GM18508 (cell line): ENCODE results near the gene FGD3.

Source experiments
- ATAC-seq: cut with Tn5 transposase; IDR thresholded peaks from one replicate; pipeline ENCODE4 v1.9.1; 2021; ENCODE audit warnings: moderate number of reproducible peaks; ENCODE audit not compliant: insufficient read depth, unreplicated experiment

FGD3 gene

DNA sequence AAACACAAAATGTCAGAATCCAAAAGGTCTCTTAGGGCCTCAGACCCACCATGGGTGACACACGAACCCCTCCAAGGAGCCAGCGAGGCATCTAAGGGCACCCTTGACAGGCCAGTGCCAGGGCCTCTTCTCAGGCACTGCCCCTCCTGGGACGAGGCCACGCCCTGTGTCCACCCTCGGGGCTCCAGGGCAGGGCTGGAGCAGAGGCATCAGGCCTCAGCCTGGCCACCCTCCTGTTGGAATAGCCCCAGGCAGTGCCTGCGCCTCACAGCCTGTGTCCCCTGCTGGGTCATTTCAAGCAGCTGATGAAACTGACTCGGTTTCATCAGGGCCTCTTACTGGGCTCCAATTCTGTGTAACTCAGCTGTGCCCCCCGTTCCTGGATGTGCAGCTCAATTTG, 78.4 kb downstream of the FGD3 start:
- ATAC-seq, result no peak

DNA sequence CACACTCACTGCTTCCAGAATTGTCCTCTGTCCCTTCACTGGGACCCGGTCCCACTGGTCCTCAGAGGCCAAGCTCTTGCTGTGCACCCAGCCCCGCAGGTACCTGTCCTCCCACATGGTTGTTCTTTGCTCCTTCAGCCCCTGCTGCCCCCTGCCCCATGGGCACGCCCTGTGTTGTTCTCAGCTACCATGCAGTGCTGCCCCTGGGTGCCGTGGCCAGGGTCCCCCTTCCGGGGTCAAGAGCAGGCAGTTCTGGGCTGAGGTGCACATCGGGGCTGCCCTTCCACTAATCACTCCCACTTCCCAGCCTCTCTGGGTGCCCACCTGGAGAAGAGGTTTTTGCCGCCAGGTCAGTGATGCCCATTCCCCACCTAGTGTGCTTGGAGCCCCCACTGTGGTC, 79.3 kb downstream of the FGD3 start:
- ATAC-seq, result no peak

GRCh38 chr9:93027750-93028149, 80.4 kb downstream of the FGD3 start:
- ATAC-seq, result no peak

GRCh38 chr9:93028448-93029006, 81.2 kb downstream of the FGD3 start:
- ATAC-seq, result no peak

- no peak for ATAC-seq
Observed at GRCh38 chr9:93030642-93031628, 83.6 kb downstream of the FGD3 start.

- ATAC-seq, result no peak
Observed at GRCh38 chr9:93031629-93032430, 84.5 kb downstream of the FGD3 start.

GRCh38 chr9:93032545-93032944, 85.2 kb downstream of the FGD3 start:
- ATAC-seq, result no peak

DNA sequence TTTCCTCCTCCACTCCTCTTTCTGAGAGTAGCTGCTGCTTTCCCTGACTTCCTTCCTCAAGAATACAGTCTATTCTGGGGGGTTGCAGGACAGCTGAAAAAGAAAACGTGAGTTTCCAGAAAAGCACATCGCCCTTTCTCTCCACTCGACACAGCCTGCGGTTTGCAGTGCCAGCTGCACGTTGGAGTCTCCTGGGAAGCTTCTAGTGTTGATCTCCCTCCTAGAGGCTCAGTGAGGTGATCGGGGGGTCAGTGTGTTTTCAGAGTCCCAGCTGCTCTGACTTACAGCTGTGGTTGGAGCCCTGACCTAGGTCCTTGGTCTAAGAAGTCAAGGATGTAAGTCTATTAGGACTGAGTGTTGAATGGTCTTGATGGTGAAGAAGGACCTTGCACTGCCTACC, 86.2 kb downstream of the FGD3 start:
- no peak for ATAC-seq

DNA sequence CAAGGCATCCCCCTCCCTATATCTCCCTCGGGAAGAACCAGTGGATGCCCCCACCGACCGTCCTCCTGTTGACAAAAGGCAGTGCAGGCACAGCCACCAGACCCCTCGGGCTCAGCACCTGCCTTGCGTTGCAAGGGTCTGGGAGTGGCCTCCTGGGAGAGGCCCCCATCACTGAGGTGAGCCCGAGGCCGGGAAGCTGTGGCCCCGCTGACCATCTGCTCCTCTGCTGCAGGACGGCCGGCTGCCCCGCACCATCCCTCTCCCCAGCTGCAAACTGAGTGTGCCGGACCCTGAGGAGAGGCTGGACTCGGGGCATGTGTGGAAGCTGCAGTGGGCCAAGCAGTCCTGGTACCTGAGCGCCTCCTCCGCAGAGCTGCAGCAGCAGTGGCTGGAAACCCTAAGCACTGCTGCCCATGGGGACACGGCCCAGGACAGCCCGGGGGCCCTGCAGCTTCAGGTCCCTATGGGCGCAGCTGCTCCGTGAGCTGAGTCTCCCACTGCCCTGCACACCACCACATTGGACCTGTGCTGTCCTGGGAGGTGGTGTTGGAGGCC, 87.9 kb downstream of the FGD3 start:
- no peak for ATAC-seq

- ATAC-seq, result no peak
Observed at GRCh38 chr9:93035821-93036351, 88.6 kb downstream of the FGD3 start.

- ATAC-seq, result no peak
Observed at GRCh38 chr9:93036887-93037475, 89.7 kb downstream of the FGD3 start.

GRCh38 chr9:93037476-93037971, 90.2 kb downstream of the FGD3 start:
- no peak for ATAC-seq

DNA sequence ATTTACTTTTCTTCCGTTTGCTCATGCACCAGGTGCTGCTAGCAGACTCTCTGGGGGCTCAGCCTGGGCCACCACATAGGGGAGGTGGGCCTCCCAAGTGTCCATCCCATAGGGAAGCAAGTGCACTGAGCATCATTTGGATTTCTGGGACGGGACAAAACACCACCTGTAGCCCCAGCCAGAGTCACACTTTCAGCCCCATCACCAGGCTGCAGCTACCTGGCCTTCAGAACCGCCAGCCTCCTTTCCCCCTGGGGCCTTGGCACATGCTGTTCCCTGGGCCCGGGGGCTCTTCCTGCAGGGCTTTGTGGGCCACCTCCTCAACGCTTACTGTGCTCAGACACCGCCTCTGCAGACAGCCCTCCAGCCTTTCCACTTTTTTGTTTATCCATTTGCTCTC, 91.6 kb downstream of the FGD3 start:
- ATAC-seq, result no peak

- no peak for ATAC-seq
Observed at GRCh38 chr9:93039456-93039855, 92.1 kb downstream of the FGD3 start.

DNA sequence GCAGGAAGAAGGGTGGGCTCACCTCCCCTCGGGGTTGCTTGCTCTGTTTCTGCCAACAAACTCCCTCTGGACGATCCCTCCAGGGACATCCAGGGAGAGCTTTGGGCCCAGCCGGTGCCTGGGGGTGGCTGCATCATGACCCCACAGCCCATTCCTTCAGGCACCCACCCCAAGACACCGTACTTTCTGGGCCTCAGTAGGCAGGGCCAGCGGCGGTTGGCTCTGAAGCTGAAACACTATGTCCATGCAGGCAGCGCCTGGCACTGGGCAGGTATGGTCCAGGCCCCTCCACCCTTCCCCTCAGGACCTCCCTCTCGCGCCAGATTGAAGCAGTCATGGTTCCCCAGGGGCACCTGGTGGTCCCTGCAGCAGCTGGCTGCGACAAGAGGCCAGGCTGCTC, 92.7 kb downstream of the FGD3 start:
- ATAC-seq, result no peak

DNA sequence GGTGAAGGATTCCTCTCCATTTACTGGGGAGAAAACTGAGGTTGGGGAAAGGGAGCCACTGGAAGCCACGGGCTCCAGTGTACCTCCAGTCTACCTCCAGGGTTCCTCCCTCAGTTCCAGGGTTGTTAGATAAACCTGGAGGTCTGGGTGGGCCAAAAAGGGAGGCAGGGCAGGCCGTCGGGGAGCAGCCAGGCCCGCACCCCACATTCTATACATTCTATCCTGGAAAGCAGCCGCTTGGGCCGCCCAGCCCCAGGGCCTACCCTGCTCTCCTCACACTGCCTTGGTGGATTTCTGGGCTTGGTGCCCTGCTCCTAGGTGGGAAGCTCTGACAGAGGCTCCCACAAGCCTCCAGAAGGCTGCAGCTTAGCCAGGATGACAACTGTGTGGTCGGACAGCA, 93.1 kb downstream of the FGD3 start:
- ATAC-seq, result no peak

- ATAC-seq, result no peak
Observed at GRCh38 chr9:93041108-93041802, 93.9 kb downstream of the FGD3 start.

- ATAC-seq, result no peak
Observed at GRCh38 chr9:93043122-93043521, 95.8 kb downstream of the FGD3 start.

GRCh38 chr9:93045521-93045920, 98.2 kb downstream of the FGD3 start:
- no peak for ATAC-seq
